GM19463 (cell line): ENCODE data around the gene PRKN.

Source experiments
- ATAC-seq: cut with Tn5 transposase; IDR thresholded peaks from one replicate; pipeline ENCODE4 v1.9.1; 2021; ENCODE audit warnings: mild to moderate bottlenecking, moderate library complexity; ENCODE audit not compliant: unreplicated experiment

Gene PRKN

GRCh38 chr6:162090734-162091133, 636.8 kb downstream of the PRKN start:
- no peak for ATAC-seq

- no peak for ATAC-seq
Measured at GRCh38 chr6:162088091-162088490, 639.5 kb downstream of the PRKN start.

GRCh38 chr6:162085561-162085960, 642.0 kb downstream of the PRKN start:
- ATAC-seq, result no peak

- ATAC-seq, result no peak
Measured at GRCh38 chr6:162082520-162082919, 645.0 kb downstream of the PRKN start.

- ATAC-seq, result no peak
Measured at GRCh38 chr6:162078667-162079066, 648.9 kb downstream of the PRKN start.

- ATAC-seq, result no peak
Measured at GRCh38 chr6:162078126-162078525, 649.4 kb downstream of the PRKN start.

- ATAC-seq, result no peak
Measured at GRCh38 chr6:162076816-162077215, 650.8 kb downstream of the PRKN start.

GRCh38 chr6:162074641-162075275, 652.8 kb downstream of the PRKN start:
- no peak for ATAC-seq

- no peak for ATAC-seq
Measured at GRCh38 chr6:162070639-162071038, 656.9 kb downstream of the PRKN start.

- no peak for ATAC-seq
Measured at GRCh38 chr6:162069995-162070394, 657.6 kb downstream of the PRKN start.

GRCh38 chr6:162068340-162068739, 659.2 kb downstream of the PRKN start:
- no peak for ATAC-seq

- ATAC-seq, result no peak
Measured at GRCh38 chr6:162063666-162064065, 663.9 kb downstream of the PRKN start.

GRCh38 chr6:162058281-162058875, 669.2 kb downstream of the PRKN start:
- no peak for ATAC-seq

GRCh38 chr6:162056745-162057144, 670.8 kb downstream of the PRKN start:
- no peak for ATAC-seq

GRCh38 chr6:162056061-162056460, 671.5 kb downstream of the PRKN start:
- ATAC-seq, result no peak

- no peak for ATAC-seq
Measured at GRCh38 chr6:162055365-162055764, 672.2 kb downstream of the PRKN start.

GRCh38 chr6:162053084-162053483, 674.5 kb downstream of the PRKN start:
- no peak for ATAC-seq

- ATAC-seq, result no peak
Measured at GRCh38 chr6:162050579-162050978, 677.0 kb downstream of the PRKN start.

GRCh38 chr6:162046324-162046723, 681.2 kb downstream of the PRKN start:
- ATAC-seq, result no peak

- no peak for ATAC-seq
Measured at GRCh38 chr6:162032620-162033019, 694.9 kb downstream of the PRKN start.

- ATAC-seq, result no peak
Measured at GRCh38 chr6:162029873-162030576, 697.5 kb downstream of the PRKN start.

GRCh38 chr6:162026843-162027242, 700.7 kb downstream of the PRKN start:
- no peak for ATAC-seq
